DOHH2 (cell line): ENCODE measurements around the gene TNNI2.

ENCODE experiments used
- CTCF ChIP-seq: fragments of 200-600 bp; sonication (generic); IDR thresholded peaks from one replicate; pipeline ENCODE4 v1.5.1; 2014; ENCODE audit warnings: antibody characterized with exemption, mild to moderate bottlenecking, low read depth, low read length; ENCODE audit not compliant: poor library complexity, severe bottlenecking
- EZH2phosphoT487 ChIP-seq: fragments of 200-600 bp; sonication (generic); IDR thresholded peaks from 2 replicates; pipeline ENCODE4 v1.6.1; 2017; ENCODE audit warnings: borderline replicate concordance, mild to moderate bottlenecking, antibody characterized with exemption, low read length, moderate library complexity, mixed read lengths

GRCh38 chr11:1835671-1836010 lies 3.1 kb upstream of the TNNI2 start:
- no peak for TF ChIP-seq CTCF
- no peak for TF ChIP-seq EZH2phosphoT487
